ENCODE data around the gene MCCD1. TPM values are rescaled to one million over a fixed set of nuclear protein-coding genes. Genes with fewer than 3 reads are reported as not detected.

The MCCD1 gene
- total RNA-seq, 2 experiments from 2014 or later: not detected

DNA sequence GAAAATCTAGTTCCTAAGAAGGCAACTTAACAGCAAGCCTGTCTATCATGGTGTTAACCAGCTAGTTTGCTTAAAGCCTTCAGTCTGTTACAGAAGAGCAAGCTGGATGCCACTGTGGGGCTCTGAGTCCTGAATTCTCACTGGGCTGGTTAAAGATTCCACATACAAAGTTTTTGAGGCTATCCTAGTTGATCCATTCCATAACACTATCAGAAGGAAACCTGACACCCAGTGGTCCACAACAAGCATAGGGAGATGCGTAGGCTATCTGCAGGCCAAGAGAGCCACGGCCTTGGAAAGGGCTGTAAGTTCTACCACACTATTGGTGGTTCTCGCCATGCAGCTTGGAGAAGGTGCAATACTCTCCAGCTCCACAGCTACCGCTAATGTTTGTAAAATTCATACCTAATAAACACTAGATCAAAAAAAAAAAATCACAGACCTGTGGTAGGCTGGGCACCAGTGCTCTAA, 420 bp upstream of the MCCD1 start:
- peaks cover 9% of the 10 kb centered on the region for H3K4me1 Mint-ChIP-seq (ENCODE audit: low read depth)
- intact Hi-C loops (cut with micrococcal nuclease): no loop called here
- peaks cover 31% of the 10 kb centered on the region for H3K36me3 Mint-ChIP-seq (ENCODE audit: low read depth)
- TF ChIP-seq, protein P1, sequence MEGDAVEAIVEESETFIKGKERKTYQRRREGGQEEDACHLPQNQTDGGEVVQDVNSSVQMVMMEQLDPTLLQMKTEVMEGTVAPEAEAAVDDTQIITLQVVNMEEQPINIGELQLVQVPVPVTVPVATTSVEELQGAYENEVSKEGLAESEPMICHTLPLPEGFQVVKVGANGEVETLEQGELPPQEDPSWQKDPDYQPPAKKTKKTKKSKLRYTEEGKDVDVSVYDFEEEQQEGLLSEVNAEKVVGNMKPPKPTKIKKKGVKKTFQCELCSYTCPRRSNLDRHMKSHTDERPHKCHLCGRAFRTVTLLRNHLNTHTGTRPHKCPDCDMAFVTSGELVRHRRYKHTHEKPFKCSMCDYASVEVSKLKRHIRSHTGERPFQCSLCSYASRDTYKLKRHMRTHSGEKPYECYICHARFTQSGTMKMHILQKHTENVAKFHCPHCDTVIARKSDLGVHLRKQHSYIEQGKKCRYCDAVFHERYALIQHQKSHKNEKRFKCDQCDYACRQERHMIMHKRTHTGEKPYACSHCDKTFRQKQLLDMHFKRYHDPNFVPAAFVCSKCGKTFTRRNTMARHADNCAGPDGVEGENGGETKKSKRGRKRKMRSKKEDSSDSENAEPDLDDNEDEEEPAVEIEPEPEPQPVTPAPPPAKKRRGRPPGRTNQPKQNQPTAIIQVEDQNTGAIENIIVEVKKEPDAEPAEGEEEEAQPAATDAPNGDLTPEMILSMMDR (IDR thresholded peaks at IDR 0.05): no peak
- POLR2A ChIA-PET: interaction anchor here (0.8 to 2.6 kb wide), 7 partner anchors 10 to 123 kb away, joined by 3 to 21 read pairs (median 6); partner anchors contain the start of genes DDX39B and MICB
- CTCF ChIA-PET: interaction anchor here (0.9 kb wide), 1 partner anchor 31 kb away, joined by 4 read pairs; the partner anchor contains the start of gene MICB
- DNase-seq (no peak), ATAC-seq (no peak)
- H3K4me3 Mint-ChIP-seq: no peak overlapping the region
- no peaks in the 10 kb centered on the region for H3K9me3 Mint-ChIP-seq
- H3K27ac Mint-ChIP-seq: no peak overlapping the region
- no peaks in the 10 kb centered on the region for H3K27me3 Mint-ChIP-seq

DNA sequence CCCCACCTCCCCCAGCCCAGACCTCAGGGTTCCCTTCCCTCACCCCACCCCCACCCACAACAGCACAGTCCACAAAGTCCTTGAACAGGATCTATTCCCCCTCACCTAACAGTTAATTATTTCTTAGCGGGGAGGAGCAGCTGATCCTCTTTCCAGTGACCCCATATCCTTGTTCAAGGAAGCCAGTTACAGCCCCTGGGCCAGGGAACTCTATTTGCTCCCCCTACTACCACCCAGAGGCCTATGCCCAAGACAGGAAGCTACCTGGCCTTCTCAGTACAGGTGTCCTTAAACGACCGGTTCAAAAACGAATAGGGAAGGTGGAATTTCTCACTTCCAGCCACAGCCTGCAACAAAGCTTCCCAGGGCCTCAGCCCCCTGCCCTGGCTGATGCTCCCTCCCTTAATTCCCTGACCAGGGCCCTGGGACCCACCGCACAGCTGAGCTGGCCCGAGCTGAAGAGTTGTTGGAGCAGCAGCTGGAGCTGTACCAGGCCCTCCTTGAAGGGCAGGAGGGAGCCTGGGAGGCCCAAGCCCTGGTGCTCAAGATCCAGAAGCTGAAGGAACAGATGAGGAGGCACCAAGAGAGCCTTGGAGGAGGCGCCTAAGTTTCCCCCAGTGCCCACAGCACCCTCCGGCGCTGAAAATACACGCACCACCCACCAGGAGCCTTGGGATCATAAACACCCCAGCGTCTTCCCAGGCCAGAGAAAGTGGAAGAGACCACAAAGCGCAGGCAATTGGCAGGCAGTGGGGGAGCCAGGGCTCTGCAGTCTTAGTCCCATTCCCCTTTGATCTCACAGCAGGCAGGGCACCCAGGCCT, 778 bp downstream of the MCCD1 start:
- H3K9me3 Mint-ChIP-seq: no peaks in the 10 kb centered on the region
- ATAC-seq: peak; percentile 19
- intact Hi-C loops (cut with micrococcal nuclease): no loop called here
- TF ChIP-seq, protein P1 (IDR thresholded peaks at IDR 0.05): no peak
- H3K36me3 Mint-ChIP-seq (ENCODE audit: low read depth): peaks cover 43% of the 10 kb centered on the region
- peaks cover 12% of the 10 kb centered on the region for H3K4me1 Mint-ChIP-seq (ENCODE audit: low read depth)
- no peak for DNase-seq
- no peaks in the 10 kb centered on the region for H3K27me3 Mint-ChIP-seq
- H3K27ac Mint-ChIP-seq: peak overlapping the region; percentile 15
- H3K4me3 Mint-ChIP-seq: no peak overlapping the region
- CTCF ChIA-PET: interaction anchor here (0.6 to 1.0 kb wide), 2 partner anchors 36 to 87 kb away, joined by 3 read pairs; no protein-coding TSS in a partner anchor
- POLR2A ChIA-PET: interaction anchor here (0.6 to 2.6 kb wide), 6 partner anchors 9 to 299 kb away, joined by 3 to 21 read pairs (median 6); partner anchors contain the start of genes DDX39B and MICB

DNA sequence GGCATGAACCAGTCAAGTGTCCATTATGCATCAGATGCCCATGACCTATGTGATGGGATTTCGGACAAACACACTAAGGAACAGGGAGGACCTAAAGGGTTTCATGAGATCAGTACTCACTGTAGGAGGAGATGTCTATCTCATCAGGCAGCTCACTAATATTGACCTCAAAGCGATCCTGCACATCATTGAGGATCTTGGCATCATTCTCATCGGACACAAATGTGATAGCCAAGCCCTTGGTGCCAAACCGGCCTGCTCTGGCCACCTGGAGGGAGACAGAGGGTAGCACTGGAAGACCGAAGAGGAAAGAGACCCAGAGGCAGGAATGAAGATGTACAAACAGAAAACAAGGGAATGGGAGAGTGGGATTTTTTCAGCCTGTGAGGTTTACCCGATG, 1.9 kb downstream of the MCCD1 start:
- POLR2A ChIA-PET: interaction anchor here (2.4 to 2.8 kb wide), 2 partner anchors 8 to 11 kb away, joined by 11 to 24 read pairs; partner anchors contain the start of gene DDX39B
- ATAC-seq: no peak
- H3K27ac Mint-ChIP-seq: no peak overlapping the region

DNA sequence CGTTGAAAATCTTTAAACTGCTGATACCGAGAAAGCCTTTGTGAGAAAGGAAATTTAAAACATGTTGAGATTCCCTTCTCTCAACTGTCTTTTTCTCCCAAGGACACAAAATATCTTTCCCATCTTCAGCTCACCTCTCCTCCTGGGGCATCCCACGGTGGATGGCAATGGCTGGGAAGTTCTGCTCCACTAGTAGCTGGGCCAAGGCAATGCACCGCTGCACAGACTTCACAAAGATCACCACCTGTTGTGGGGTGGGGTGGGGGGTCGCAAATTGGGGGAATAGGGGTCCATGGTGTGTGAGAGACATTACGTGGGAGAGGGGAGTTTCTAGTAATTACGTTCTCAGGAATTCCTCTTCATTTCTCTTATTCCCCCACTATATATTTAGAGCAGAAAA, 2.4 kb downstream of the MCCD1 start:
- Mint-ChIP-seq H3K4me3 (no peak overlapping the region), H3K4me1 (ENCODE audit: low read depth) (peaks cover 26% of the 10 kb centered on the region), H3K27me3 (no peaks in the 10 kb centered on the region), H3K36me3 (ENCODE audit: low read depth) (peaks cover 60% of the 10 kb centered on the region), H3K9me3 (no peaks in the 10 kb centered on the region), H3K27ac (no peak overlapping the region)
- ChIA-PET CTCF (interaction anchor here (0.6 to 2.0 kb wide), 3 partner anchors 10 to 20 kb away, joined by 3 to 7 read pairs (median 4); partner anchors contain the start of genes ATP6V1G2 and DDX39B), POLR2A (interaction anchor here (0.8 to 2.8 kb wide), 9 partner anchors 8 to 129 kb away, joined by 3 to 24 read pairs (median 4); partner anchors contain the start of gene DDX39B)
- TF ChIP-seq, protein P1 (IDR thresholded peaks at IDR 0.05): no peak
- intact Hi-C loops (cut with micrococcal nuclease): no loop called here
- ATAC-seq (no peak), DNase-seq (no peak)

More for the DNA sequence above, 1.9 kb downstream of the MCCD1 start:
- Mint-ChIP-seq H3K9me3 (no peaks in the 10 kb centered on the region), H3K36me3 (ENCODE audit: low read depth) (peaks cover 55% of the 10 kb centered on the region), H3K27me3 (no peaks in the 10 kb centered on the region), H3K4me1 (ENCODE audit: low read depth) (peaks cover 21% of the 10 kb centered on the region), H3K4me3 (no peak overlapping the region)
- CTCF ChIA-PET: interaction anchor here (0.6 kb wide), 1 partner anchor 21 kb away, joined by 4 read pairs; no protein-coding TSS in a partner anchor
- TF ChIP-seq, protein P1 (IDR thresholded peaks at IDR 0.05): no peak
- DNase-seq: no peak
- intact Hi-C loops (cut with micrococcal nuclease): no loop called here
